Osteoblast (primary cell): Measurements from ENCODE around the gene MPP1. TPM values are rescaled to one million over a fixed set of nuclear protein-coding genes. Genes with fewer than 3 reads are reported as not detected.

Experiments used
- DNase-seq: peaks from one replicate; pipeline ENCODE4 v3.0.0; 2011; ENCODE audit warnings: low spot score, mixed read lengths; ENCODE audit not compliant: insufficient read length; ENCODE audit errors: missing footprints
- H2AFZ ChIP-seq: 2 replicates; pipeline ENCODE4 v1.6.0; 2011; ENCODE audit warnings: mild to moderate bottlenecking, low read length
- H3K27ac ChIP-seq: 2 replicates; pipeline ENCODE4 v1.5.1; 2011; ENCODE audit warnings: mild to moderate bottlenecking, low read depth, low read length, moderate library complexity
- H3K27me3 ChIP-seq: 2 replicates; pipeline ENCODE4 v1.6.0; 2012; ENCODE audit warnings: mild to moderate bottlenecking, control low read depth, inconsistent platforms, low read length, moderate library complexity; ENCODE audit not compliant: insufficient read depth
- H3K36me3 ChIP-seq: 2 replicates; pipeline ENCODE4 v1.5.1; 2011; ENCODE audit warnings: mild to moderate bottlenecking, low read length, control low read depth, moderate library complexity; ENCODE audit not compliant: insufficient read depth
- H3K4me1 ChIP-seq: 2 replicates; pipeline ENCODE4 v1.5.1; 2011; ENCODE audit warnings: mild to moderate bottlenecking, low read length, control low read depth, moderate library complexity; ENCODE audit not compliant: insufficient read depth
- H3K4me2 ChIP-seq: 2 replicates; pipeline ENCODE4 v1.6.0; 2011; ENCODE audit warnings: mild to moderate bottlenecking, low read length; ENCODE audit not compliant: insufficient read depth
- H3K4me3 ChIP-seq: fragments of 200-600 bp; sonication (generic); 3 replicates; pipeline ENCODE4 v1.5.1; 2012; ENCODE audit warnings: mild to moderate bottlenecking, low read length, inconsistent platforms; ENCODE audit not compliant: insufficient read depth
- H3K79me2 ChIP-seq: 2 replicates; pipeline ENCODE4 v1.6.0; 2012; ENCODE audit warnings: mild to moderate bottlenecking, low read length, control low read depth, inconsistent platforms; ENCODE audit not compliant: insufficient read depth
- H3K9me3 ChIP-seq: 2 replicates; pipeline ENCODE4 v1.5.1; 2011; ENCODE audit warnings: low read depth, low read length, control low read depth
- H4K20me1 ChIP-seq: 2 replicates; pipeline ENCODE4 v1.6.0; 2012; ENCODE audit warnings: mild to moderate bottlenecking, low read length, control low read depth; ENCODE audit not compliant: insufficient read depth
- total RNA-seq: library from RNA; depleted of rRNA; stranded (reverse); fragments of >200 nt; gene quantifications from 2 replicates; pipeline ENCODE4 v1.2.3, GENCODE V29; 2012
- TF ChIP-seq, protein P1 (sequence below): IDR thresholded peaks from 2 replicates; pipeline ENCODE4 v1.5.1; 2011; ENCODE audit warnings: mild to moderate bottlenecking, low read depth, low read length, moderate library complexity; ENCODE audit errors: extremely low read depth

The MPP1 gene
- total RNA-seq, 1 donor, result 14.8 TPM

DNA sequence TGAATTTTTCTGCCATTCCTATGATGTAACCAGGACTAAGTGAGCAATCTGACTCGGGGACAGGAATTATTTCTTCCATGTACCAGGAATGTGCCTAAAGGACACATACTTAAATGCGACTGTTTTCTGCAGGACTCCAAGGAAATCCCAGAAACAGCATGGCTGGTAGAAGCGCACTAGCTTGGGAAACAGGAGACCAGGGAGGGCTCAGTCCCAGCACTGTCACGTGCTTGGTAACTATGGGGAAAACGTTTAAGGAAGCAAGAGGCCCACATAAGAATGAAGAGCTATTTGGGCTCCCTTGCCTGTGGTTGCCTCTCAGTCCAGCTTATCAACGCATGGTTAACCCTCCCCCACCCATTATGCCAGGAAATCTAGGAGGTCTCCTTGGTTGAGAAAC, 19.6 kb downstream of the MPP1 start:
- Histone ChIP-seq H2AFZ (no peak overlapping the region), H3K36me3 (no peaks in the 10 kb centered on the region), H3K27ac (no peak overlapping the region), H3K4me3 (no peak overlapping the region), H3K79me2 (no peaks in the 10 kb centered on the region), H3K9me3 (no peaks in the 10 kb centered on the region), H3K4me2 (no peak overlapping the region), H4K20me1 (no peaks in the 10 kb centered on the region), H3K27me3 (no peaks in the 10 kb centered on the region), H3K4me1 (peaks cover 10% of the 10 kb centered on the region)
- DNase-seq, result no peak
- TF ChIP-seq, protein P1, sequence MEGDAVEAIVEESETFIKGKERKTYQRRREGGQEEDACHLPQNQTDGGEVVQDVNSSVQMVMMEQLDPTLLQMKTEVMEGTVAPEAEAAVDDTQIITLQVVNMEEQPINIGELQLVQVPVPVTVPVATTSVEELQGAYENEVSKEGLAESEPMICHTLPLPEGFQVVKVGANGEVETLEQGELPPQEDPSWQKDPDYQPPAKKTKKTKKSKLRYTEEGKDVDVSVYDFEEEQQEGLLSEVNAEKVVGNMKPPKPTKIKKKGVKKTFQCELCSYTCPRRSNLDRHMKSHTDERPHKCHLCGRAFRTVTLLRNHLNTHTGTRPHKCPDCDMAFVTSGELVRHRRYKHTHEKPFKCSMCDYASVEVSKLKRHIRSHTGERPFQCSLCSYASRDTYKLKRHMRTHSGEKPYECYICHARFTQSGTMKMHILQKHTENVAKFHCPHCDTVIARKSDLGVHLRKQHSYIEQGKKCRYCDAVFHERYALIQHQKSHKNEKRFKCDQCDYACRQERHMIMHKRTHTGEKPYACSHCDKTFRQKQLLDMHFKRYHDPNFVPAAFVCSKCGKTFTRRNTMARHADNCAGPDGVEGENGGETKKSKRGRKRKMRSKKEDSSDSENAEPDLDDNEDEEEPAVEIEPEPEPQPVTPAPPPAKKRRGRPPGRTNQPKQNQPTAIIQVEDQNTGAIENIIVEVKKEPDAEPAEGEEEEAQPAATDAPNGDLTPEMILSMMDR, result no peak

DNA sequence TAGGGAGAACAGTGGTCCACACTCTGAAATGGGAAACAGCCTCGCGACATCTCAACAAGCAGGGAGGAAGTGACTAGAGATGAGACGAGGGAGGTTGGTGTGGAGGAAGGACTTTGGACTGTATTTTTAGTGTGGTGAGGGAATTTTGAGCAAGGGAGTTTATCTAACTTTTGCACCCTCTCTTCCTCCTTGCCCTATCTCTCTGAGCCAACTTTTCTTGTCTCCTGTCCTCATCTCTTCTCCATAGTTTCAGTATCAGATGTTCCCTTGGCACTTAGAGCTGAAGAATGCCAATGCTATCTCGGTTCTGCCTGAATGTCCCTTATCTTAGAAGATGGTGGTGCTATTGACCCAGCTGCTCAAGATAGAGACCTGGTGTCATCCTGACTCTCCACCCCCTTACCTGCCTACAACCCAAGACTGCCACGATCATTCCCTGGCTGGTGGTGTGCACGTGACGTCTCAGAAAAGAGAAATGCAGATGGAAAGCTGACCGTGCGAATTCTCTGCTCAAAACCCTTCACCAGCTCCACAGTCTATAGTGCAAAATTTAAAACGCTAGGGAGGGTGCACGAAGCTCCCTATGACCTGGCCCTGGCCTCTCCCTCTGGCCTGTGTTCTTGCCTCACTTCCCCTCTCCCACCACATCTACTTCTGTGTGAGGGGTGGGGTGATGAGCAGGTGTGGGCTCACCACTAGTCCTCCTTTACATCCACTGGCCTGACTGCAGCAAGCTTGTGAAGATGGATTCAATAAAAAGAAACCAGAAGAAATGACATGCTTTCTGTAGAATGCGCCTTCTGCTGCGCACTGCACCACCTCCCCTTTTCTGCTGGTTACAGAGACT, 20.9 kb downstream of the MPP1 start:
- Histone ChIP-seq H3K27ac (no peak overlapping the region), H3K9me3 (no peaks in the 10 kb centered on the region), H3K4me1 (peaks cover 12% of the 10 kb centered on the region), H3K27me3 (no peaks in the 10 kb centered on the region), H2AFZ (no peak overlapping the region), H4K20me1 (no peaks in the 10 kb centered on the region), H3K36me3 (no peaks in the 10 kb centered on the region), H3K4me3 (no peak overlapping the region), H3K79me2 (no peaks in the 10 kb centered on the region), H3K4me2 (no peak overlapping the region)
- TF ChIP-seq, protein P1, result no peak
- DNase-seq, result no peak

DNA sequence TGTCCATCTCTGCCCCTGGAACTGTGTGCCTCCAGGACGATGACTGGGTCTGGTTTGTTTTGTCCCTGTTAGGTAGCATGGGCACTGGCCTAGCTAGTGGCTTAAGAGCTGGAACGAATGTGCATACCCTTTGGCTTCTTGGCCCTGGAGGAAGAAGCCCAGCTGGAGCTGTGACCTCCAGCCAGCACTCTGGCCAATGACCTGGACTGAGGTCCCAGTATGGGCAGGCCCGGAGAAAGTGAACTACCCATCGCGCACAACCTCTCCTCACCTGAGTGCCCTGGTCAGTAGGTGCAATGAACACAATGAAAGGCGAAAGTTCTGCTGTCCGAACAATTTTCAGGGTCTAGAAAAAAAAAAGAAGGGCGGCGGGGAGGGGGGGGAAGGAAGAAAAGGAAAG, 24.3 kb downstream of the MPP1 start:
- Histone ChIP-seq H3K36me3 (peaks cover 17% of the 10 kb centered on the region), H3K4me2 (no peak overlapping the region), H2AFZ (no peak overlapping the region), H3K27me3 (no peaks in the 10 kb centered on the region), H3K27ac (no peak overlapping the region), H3K4me3 (no peak overlapping the region), H3K79me2 (no peaks in the 10 kb centered on the region), H3K4me1 (peaks cover 26% of the 10 kb centered on the region), H4K20me1 (no peaks in the 10 kb centered on the region), H3K9me3 (no peaks in the 10 kb centered on the region)
- DNase-seq, result no peak
- TF ChIP-seq, protein P1, result no peak

DNA sequence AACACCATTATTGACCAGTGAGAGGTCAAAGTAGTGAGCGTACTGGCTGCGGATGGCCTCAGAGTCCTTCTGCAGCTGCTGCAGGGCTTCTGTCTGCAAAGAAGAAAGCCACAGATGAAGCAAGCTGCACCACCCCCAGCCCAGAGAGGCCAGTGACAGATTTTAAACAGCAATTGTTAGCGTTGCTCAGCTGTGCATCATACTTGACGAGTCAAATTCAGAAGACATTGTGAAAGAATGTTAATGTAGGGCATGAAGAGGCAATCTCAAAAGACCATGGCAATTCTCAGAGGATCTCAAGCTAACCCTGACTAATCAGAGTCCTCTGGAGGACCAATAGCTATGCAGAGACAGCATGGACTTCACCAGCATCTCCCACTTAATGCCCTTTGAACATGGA, 26.0 kb downstream of the MPP1 start:
- TF ChIP-seq, protein P1, result no peak
- no peaks in the 10 kb centered on the region for H3K9me3 ChIP-seq
- H3K36me3 ChIP-seq, result peaks cover 33% of the 10 kb centered on the region
- no peaks in the 10 kb centered on the region for H3K27me3 ChIP-seq
- no peaks in the 10 kb centered on the region for H3K79me2 ChIP-seq
- H2AFZ ChIP-seq, result no peak overlapping the region
- H3K4me2 ChIP-seq, result peak overlapping the region; percentile 15
- H3K4me1 ChIP-seq, result peaks cover 26% of the 10 kb centered on the region
- H4K20me1 ChIP-seq, result no peaks in the 10 kb centered on the region
- peak; percentile 89 for DNase-seq
- H3K4me3 ChIP-seq, result no peak overlapping the region
- peak overlapping the region; percentile 43 for H3K27ac ChIP-seq
